SK-N-MC (cell line): ENCODE results near the gene RYR3.

Experiments
- DNase-seq: peaks from one replicate; pipeline ENCODE4 v3.0.0-alpha.2; 2011; ENCODE audit warnings: low read depth, low spot score
- H3K27ac ChIP-seq: fragments of 200-600 bp; sonication (generic); 2 replicates; pipeline ENCODE4 v1.5.1; 2016; ENCODE audit warnings: mixed run types
- H3K36me3 ChIP-seq: fragments of 200-600 bp; sonication (generic); 2 replicates; pipeline ENCODE4 v1.6.1; 2017; ENCODE audit warnings: antibody characterized with exemption, low read length, mixed read lengths; ENCODE audit not compliant: insufficient read depth
- H3K4me3 ChIP-seq: fragments of 200-600 bp; sonication (generic); 2 replicates; pipeline ENCODE4 v1.5.1; 2016
- H3K9ac ChIP-seq: fragments of 200-600 bp; sonication (generic); 2 replicates; pipeline ENCODE4 v1.8.0; 2017; ENCODE audit warnings: mixed run types, mixed read lengths; ENCODE audit not compliant: insufficient read length
- H3K9me3 ChIP-seq: fragments of 200-600 bp; sonication (generic); 2 replicates; pipeline ENCODE4 v1.6.1; 2017; ENCODE audit warnings: low read depth, mild to moderate bottlenecking, antibody characterized with exemption, low read length, moderate library complexity, mixed read lengths
- EZH2 ChIP-seq: fragments of 200-600 bp; sonication (generic); IDR thresholded peaks from one replicate; pipeline ENCODE4 v1.6.1; 2017; ENCODE audit warnings: antibody characterized with exemption
- FOXP2 ChIP-seq: optimal IDR thresholded peaks from 2 replicates; pipeline ENCODE3; 2011; ENCODE audit warnings: mild to moderate bottlenecking, moderate library complexity; ENCODE audit not compliant: insufficient read depth; ENCODE audit errors: extremely low read length, control extremely low read depth
- POLR2AphosphoS5 ChIP-seq: IDR thresholded peaks from 2 replicates; pipeline ENCODE4 v1.6.1; 2012; ENCODE audit warnings: mild to moderate bottlenecking, low read depth, low read length, borderline replicate concordance

The RYR3 gene

GRCh38 chr15:33903661-33904060 is 592.9 kb downstream of the RYR3 start:
- Histone ChIP-seq H3K27ac (no peak overlapping the region), H3K9ac (no peak overlapping the region), H3K9me3 (no peaks in the 10 kb centered on the region), H3K36me3 (no peaks in the 10 kb centered on the region), H3K4me3 (no peak overlapping the region)
- TF ChIP-seq FOXP2 (no peak), POLR2AphosphoS5 (no peak), EZH2 (no peak)
- DNase-seq = no peak

- TF ChIP-seq FOXP2 (no peak), POLR2AphosphoS5 (no peak), EZH2 (no peak)
- Histone ChIP-seq H3K36me3 (no peaks in the 10 kb centered on the region), H3K4me3 (no peak overlapping the region), H3K9ac (no peak overlapping the region), H3K9me3 (no peaks in the 10 kb centered on the region), H3K27ac (no peak overlapping the region)
- no peak for DNase-seq
Measured at GRCh38 chr15:33907326-33907725, 596.6 kb downstream of the RYR3 start.

- TF ChIP-seq EZH2 = no peak
- TF ChIP-seq FOXP2 = no peak
- TF ChIP-seq POLR2AphosphoS5 = no peak
- H3K4me3 ChIP-seq = no peak overlapping the region
- no peak for DNase-seq
- no peaks in the 10 kb centered on the region for H3K36me3 ChIP-seq
- no peak overlapping the region for H3K9ac ChIP-seq
- no peak overlapping the region for H3K27ac ChIP-seq
- H3K9me3 ChIP-seq = no peaks in the 10 kb centered on the region
Measured at GRCh38 chr15:33908406-33908805, 597.6 kb downstream of the RYR3 start.

GRCh38 chr15:33910741-33911140 is 600.0 kb downstream of the RYR3 start:
- no peaks in the 10 kb centered on the region for H3K9me3 ChIP-seq
- no peak overlapping the region for H3K4me3 ChIP-seq
- no peak for DNase-seq
- no peak for TF ChIP-seq POLR2AphosphoS5
- TF ChIP-seq FOXP2 = no peak
- no peak for TF ChIP-seq EZH2
- H3K9ac ChIP-seq = no peak overlapping the region
- H3K36me3 ChIP-seq = no peaks in the 10 kb centered on the region
- no peak overlapping the region for H3K27ac ChIP-seq

GRCh38 chr15:33912326-33912725 is 601.6 kb downstream of the RYR3 start:
- TF ChIP-seq FOXP2 (no peak), POLR2AphosphoS5 (no peak), EZH2 (no peak)
- H3K9ac ChIP-seq = no peak overlapping the region
- no peaks in the 10 kb centered on the region for H3K36me3 ChIP-seq
- no peak overlapping the region for H3K4me3 ChIP-seq
- no peak overlapping the region for H3K27ac ChIP-seq
- no peak for DNase-seq
- H3K9me3 ChIP-seq = no peaks in the 10 kb centered on the region

GRCh38 chr15:33913459-33913858 is 602.7 kb downstream of the RYR3 start:
- H3K4me3 ChIP-seq = no peak overlapping the region
- no peak for TF ChIP-seq FOXP2
- TF ChIP-seq EZH2 = no peak
- no peak for TF ChIP-seq POLR2AphosphoS5
- H3K36me3 ChIP-seq = no peaks in the 10 kb centered on the region
- DNase-seq = no peak
- H3K27ac ChIP-seq = no peak overlapping the region
- H3K9me3 ChIP-seq = no peaks in the 10 kb centered on the region
- no peak overlapping the region for H3K9ac ChIP-seq
